ENCODE results near the gene XPNPEP3. TPM values are rescaled to one million over a fixed set of nuclear protein-coding genes. Genes with fewer than 3 reads are reported as not detected.
"Not testable (repeated sequence)": the region's sequence is repeated elsewhere in the genome, so short reads cannot be mapped to it uniquely, and the experiment has no call there.

XPNPEP3 gene
- total RNA-seq, 2 experiments from 2014 or later: 24.4 to 25.5 TPM

GRCh38 chr22:40818192-40818746, 38.7 kb upstream of the XPNPEP3 start:
- Mint-ChIP-seq H3K4me3 (peak overlapping the region; percentile 84), H3K27ac (peak overlapping the region; percentile 91), H3K4me1 (ENCODE audit: low read depth) (peaks cover 31% of the 10 kb centered on the region), H3K27me3 (no peaks in the 10 kb centered on the region), H3K9me3 (no peaks in the 10 kb centered on the region), H3K36me3 (ENCODE audit: low read depth) (peaks cover 22% of the 10 kb centered on the region)
- intact Hi-C loops (cut with micrococcal nuclease): no loop called here
- ChIA-PET CTCF (interaction anchor here (0.7 to 2.0 kb wide), 8 partner anchors 17 to 172 kb away, joined by 3 to 6 read pairs (median 4); no protein-coding TSS in a partner anchor), POLR2A (interaction anchor here (1.3 to 1.6 kb wide), 3 partner anchors 12 to 90 kb away, joined by 3 to 5 read pairs (median 4); no protein-coding TSS in a partner anchor)
- no peak for DNase-seq
- ATAC-seq: no peak
- TF ChIP-seq, protein P1, sequence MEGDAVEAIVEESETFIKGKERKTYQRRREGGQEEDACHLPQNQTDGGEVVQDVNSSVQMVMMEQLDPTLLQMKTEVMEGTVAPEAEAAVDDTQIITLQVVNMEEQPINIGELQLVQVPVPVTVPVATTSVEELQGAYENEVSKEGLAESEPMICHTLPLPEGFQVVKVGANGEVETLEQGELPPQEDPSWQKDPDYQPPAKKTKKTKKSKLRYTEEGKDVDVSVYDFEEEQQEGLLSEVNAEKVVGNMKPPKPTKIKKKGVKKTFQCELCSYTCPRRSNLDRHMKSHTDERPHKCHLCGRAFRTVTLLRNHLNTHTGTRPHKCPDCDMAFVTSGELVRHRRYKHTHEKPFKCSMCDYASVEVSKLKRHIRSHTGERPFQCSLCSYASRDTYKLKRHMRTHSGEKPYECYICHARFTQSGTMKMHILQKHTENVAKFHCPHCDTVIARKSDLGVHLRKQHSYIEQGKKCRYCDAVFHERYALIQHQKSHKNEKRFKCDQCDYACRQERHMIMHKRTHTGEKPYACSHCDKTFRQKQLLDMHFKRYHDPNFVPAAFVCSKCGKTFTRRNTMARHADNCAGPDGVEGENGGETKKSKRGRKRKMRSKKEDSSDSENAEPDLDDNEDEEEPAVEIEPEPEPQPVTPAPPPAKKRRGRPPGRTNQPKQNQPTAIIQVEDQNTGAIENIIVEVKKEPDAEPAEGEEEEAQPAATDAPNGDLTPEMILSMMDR (IDR thresholded peaks at IDR 0.05): no peak

GRCh38 chr22:40818747-40819598, 38.0 kb upstream of the XPNPEP3 start, which contains the start of gene SLC25A17:
Gene SLC25A17, minus strand, starts transcription at chr22:40819346. Its CDS starts 98 bp downstream, at chr22:40819248.
- peaks cover 29% of the 10 kb centered on the region for H3K4me1 Mint-ChIP-seq (ENCODE audit: low read depth)
- H3K36me3 Mint-ChIP-seq (ENCODE audit: low read depth): peaks cover 22% of the 10 kb centered on the region
- peak within 1 kb of the TSS; percentile 84 for H3K4me3 Mint-ChIP-seq
- H3K9me3 Mint-ChIP-seq: no peaks in the 10 kb centered on the region
- ChIA-PET POLR2A (interaction anchor here (0.6 to 1.6 kb wide), 6 partner anchors 16 to 286 kb away, joined by 3 to 5 read pairs (median 4); partner anchors contain the start of genes DNAJB7 and ST13), CTCF (interaction anchor here (0.7 to 2.0 kb wide), 9 partner anchors 12 to 136 kb away, joined by 3 to 6 read pairs (median 4); no protein-coding TSS in a partner anchor)
- DNase-seq (peak; percentile 91), ATAC-seq (peak; percentile 93)
- no peaks in the 10 kb centered on the region for H3K27me3 Mint-ChIP-seq
- H3K27ac Mint-ChIP-seq: peak within 1 kb of the TSS; percentile 91
- TF ChIP-seq, protein P1 (IDR thresholded peaks at IDR 0.05): peak; percentile 39
- intact Hi-C loops (cut with micrococcal nuclease): no loop called here

DNA sequence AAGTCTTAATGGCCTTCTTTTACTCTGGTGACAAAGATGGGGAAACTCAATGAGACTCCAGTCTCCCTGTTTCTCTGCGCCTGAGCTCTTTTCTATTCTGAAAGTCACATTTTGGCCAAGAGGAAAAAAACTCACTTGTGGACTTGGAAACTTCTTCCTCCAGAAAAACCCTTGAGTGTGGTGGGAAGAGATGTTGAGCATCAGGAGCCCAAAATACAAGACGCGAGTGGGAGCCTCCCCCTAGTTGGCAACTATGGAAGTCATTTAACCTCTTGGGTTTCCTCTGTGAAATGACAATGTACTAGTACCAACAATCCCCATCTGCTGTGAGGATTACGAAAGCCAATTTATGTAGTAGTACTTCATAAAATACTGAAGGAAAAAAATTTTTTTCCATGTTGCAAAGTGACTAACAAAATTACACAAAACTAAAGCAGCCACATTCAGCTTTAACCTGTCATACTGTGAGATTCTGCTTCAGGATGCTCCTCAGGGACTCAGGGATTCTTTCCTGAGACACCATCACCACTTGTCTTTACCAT, 37.3 kb upstream of the XPNPEP3 start:
- intact Hi-C loops (cut with micrococcal nuclease): no loop called here
- Mint-ChIP-seq H3K27ac (peak overlapping the region; percentile 70), H3K36me3 (ENCODE audit: low read depth) (peaks cover 22% of the 10 kb centered on the region), H3K27me3 (no peaks in the 10 kb centered on the region), H3K4me3 (peak overlapping the region; percentile 84), H3K4me1 (ENCODE audit: low read depth) (peaks cover 26% of the 10 kb centered on the region), H3K9me3 (no peaks in the 10 kb centered on the region)
- TF ChIP-seq, protein P1 (IDR thresholded peaks at IDR 0.05): no peak
- CTCF ChIA-PET: interaction anchor here (0.7 to 1.4 kb wide), 3 partner anchors 11 to 137 kb away, joined by 4 to 5 read pairs (median 5); no protein-coding TSS in a partner anchor
- POLR2A ChIA-PET: interaction anchor here (0.5 to 1.5 kb wide), 5 partner anchors 17 to 286 kb away, joined by 3 to 5 read pairs (median 3); partner anchors contain the start of genes DNAJB7 and ST13
- ATAC-seq: peak; percentile 22
- DNase-seq: peak; percentile 18

DNA sequence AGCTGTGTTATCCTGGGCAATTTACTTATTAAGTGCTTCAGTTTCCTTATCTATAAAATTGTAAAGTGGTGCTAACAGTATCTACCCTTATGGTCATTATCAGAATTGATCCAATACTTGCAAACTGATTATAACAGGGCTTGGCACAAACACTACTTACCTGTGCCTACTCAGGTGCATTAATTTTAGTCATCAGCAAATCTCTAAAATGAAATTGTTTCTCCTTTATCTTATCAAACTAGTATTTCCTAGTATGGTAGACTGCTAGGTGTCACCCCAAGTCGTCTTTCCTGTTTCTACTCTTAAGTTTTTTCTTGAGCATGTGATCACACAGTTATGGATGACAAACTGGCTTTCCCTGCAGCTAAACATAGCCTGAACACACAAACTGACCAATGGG, 33.5 kb upstream of the XPNPEP3 start:
- DNase-seq (no peak), ATAC-seq (no peak)
- Mint-ChIP-seq H3K27me3 (no peaks in the 10 kb centered on the region), H3K9me3 (no peaks in the 10 kb centered on the region), H3K27ac (no peak overlapping the region), H3K4me1 (ENCODE audit: low read depth) (peaks cover 8% of the 10 kb centered on the region), H3K36me3 (ENCODE audit: low read depth) (peaks cover 10% of the 10 kb centered on the region), H3K4me3 (no peak overlapping the region)
- intact Hi-C loops (cut with micrococcal nuclease): no loop called here
- POLR2A ChIA-PET: no interaction called here
- CTCF ChIA-PET: interaction anchor here (1.6 kb wide), 1 partner anchor 140 kb away, joined by 4 read pairs; no protein-coding TSS in a partner anchor
- TF ChIP-seq, protein P1 (IDR thresholded peaks at IDR 0.05): no peak

DNA sequence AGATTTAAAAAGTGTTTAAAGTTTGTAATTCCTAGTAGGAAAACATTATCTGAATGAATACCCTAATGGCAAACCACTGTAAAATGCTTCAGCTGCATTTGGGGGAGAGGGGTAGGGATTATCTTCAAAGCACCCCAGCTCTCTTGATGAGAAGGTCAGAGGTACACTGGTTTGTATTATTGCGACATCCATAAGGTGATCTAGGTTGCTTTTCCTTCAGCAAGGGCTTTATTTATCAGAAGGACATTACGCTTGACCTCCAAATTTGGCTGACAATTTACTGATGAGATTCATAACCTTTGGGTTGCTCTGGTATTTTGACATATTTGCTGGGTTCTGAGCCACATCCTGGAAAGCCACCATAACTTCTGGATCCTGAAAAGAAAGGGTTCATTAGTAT, 30.7 kb upstream of the XPNPEP3 start:
- H3K27me3 Mint-ChIP-seq; ATAC-seq; H3K27ac Mint-ChIP-seq; DNase-seq; H3K4me3 Mint-ChIP-seq; intact Hi-C loops (cut with micrococcal nuclease); POLR2A ChIA-PET; H3K9me3 Mint-ChIP-seq; H3K4me1 Mint-ChIP-seq (ENCODE audit: low read depth): not testable (repeated sequence)
- CTCF ChIA-PET: interaction anchor here (1.2 kb wide), 1 partner anchor 143 kb away, joined by 5 read pairs; no protein-coding TSS in a partner anchor
- H3K36me3 Mint-ChIP-seq (ENCODE audit: low read depth): peaks cover 21% of the 10 kb centered on the region
